GM18517 (cell line): ENCODE measurements around the gene NRDC.
A peak's percentile ranks its signal among the peaks of the same experiment; 100 is the strongest.
"Not testable (repeated sequence)": the region's sequence is repeated elsewhere in the genome, so short reads cannot be mapped to it uniquely, and the experiment has no call there.

Experiments
- ATAC-seq: cut with Tn5 transposase; IDR thresholded peaks from one replicate; pipeline ENCODE4 v1.9.1; 2021; ENCODE audit warnings: mild to moderate bottlenecking, moderate library complexity; ENCODE audit not compliant: unreplicated experiment

NRDC gene

GRCh38 chr1:51898090-51898734 is 19.7 kb upstream of the NRDC start:
- no peak for ATAC-seq

GRCh38 chr1:51897699-51898031 is 19.1 kb upstream of the NRDC start:
- no peak for ATAC-seq

DNA sequence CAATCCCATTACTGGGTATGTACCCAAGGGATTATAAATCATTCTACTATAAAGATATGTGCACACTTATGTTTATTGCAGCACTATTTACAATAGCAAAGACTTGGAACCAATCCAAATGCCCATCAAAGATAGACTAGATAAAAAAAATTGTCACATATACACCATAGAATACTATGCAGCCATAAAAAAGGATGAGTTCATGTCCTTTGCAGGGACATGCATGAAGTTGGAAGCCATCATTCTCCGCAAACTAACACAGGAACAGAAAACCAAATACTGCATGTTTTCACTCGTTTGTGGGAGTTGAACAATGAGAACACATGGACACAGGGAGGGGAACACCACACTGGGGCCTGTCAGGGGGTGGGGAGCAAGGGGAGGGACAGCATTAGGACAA is 16.2 kb upstream of the NRDC start:
- not testable (repeated sequence) for ATAC-seq

DNA sequence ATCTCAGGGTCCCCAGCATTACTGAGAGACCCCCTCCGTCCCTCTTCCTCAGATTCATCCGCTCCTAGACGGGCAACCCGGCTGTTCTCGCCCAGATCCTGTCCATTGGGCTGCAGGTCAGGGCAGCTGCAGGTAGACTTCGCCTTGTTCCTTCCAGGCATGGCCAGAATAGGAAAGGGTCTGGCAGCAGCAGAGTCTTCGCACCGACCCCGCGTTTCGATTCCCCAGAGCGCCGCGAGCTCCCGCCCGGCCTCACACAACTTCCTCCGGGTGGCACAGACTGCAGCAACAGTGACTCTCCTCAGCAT is 265 bp downstream of the NRDC start:
- peak; percentile 24 for ATAC-seq

- peak; percentile 0 for ATAC-seq
Observed at GRCh38 chr1:51877434-51878307, 856 bp downstream of the NRDC start.

DNA sequence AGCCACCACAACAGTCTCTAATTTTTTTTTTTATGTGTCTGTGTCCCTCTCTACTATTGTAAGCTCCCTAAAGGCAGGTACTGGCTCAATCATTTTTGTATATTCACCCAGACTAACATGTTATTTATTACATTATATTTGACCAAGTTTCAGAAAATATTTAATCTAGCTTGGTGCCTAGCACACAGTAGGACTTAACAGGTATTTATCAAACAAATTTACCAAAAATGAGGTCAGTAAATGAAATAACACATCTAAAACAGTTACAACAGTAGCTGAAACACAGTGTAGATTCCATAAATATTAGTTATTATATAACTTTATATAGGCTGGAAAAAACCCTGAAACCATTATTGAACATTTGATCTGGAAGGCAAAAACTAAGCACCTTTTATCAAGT is 2.7 kb downstream of the NRDC start:
- no peak for ATAC-seq

DNA sequence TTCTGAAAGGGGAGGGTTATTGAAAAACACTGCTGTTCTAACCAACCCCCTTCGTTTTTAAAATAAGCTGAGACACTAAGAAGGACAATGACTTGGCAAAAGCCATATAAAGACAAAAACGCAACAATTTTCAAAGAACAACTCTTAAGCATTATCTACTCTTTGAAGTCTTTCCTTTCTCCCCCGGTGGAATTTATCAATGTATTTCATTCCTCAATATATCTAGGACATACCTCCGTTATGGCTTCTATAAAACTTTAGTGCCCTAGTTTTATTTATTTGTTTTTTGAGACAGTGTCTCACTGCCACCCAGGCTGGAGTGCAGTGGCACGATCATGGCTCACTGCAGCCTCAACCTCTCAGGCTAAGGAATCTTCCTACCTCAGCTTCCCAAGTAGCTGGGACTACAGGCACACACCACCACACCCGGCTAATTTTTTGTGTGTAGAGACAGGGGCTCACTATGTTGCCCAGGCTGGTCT is 3.2 kb downstream of the NRDC start:
- no peak for ATAC-seq

DNA sequence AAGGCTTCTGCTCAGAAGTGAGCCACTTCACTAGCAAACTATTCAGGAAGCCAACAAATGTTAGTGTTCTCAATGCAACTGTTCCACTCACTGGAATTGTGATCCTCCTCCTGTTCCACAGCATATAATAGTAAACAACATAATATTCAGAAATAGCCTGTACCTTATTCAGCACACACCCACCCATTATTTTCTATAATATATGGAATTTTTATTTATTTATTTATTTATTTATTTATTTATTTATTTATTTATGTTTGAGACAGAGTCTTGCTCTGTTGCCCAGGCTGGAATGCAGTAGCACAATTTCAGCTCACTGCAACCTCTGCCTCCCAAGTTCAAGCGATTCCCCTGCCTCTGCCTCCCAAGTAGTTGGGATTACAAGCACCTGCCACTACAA is 5.3 kb downstream of the NRDC start:
- ATAC-seq, result not testable (repeated sequence)

DNA sequence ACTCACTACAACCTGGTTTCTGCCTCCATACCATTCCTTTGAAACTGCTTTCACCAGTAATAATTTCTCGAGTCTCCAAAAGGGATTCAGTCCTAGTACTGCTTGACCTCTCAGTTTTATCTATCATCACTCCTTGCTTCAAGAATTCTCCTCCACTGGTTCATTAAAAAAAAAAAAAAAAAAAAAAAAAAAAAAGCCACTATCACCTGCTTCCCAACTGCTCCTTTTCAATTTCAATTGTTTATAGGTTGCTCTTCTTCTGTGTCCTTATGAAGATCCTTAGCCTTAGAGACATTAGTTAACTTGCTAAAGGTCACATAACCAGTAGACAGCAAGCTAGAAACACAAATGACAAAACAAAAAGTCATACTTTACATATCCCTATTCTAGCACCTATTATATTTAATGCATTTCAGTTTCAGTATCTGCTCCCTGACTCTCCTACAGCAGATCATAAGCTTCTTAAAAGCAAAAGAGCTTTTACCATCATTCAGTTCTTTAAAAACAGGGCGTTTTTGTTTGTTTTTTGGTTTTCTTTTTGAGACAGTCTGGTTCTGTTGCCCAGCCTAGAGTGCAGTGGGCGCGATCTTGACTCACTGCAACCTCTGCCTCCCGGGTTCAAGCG is 7.1 kb downstream of the NRDC start:
- peak; percentile 48 for ATAC-seq

GRCh38 chr1:51870603-51871350 is 7.8 kb downstream of the NRDC start:
- no peak for ATAC-seq

DNA sequence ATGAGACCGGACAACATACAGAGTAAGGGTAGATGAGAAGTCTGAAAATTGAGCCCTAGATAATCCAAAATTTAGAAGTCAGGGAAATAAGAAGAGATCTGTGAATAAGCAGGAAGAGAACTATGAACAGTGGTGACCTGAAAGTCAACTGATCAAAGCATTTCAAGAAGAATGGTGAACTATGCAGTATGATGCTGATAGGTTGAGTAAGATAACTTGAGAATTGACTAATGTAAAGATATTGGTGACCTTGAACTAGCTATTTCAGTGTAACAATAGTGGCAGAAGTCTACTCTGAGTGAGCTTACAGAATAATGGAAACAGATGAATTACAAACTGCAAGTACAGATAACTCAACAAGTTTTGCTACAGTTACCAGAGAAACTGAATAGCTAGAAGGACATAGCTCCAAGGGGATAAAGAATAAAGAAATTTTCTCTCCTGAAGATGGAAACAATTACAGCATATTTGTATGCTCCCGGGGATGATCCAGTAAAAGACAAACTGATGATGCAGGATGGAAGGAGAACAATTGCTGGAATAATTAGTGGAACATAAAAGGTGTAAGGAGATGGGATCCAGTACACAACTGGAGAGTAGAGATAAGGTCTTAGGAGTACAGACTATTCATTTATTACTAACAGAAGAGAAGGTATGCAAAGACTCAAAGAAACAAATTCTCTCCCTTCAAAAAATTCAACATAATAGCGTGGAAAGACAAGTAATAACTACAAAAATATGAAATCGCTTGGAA is 10.9 kb downstream of the NRDC start:
- no peak for ATAC-seq

DNA sequence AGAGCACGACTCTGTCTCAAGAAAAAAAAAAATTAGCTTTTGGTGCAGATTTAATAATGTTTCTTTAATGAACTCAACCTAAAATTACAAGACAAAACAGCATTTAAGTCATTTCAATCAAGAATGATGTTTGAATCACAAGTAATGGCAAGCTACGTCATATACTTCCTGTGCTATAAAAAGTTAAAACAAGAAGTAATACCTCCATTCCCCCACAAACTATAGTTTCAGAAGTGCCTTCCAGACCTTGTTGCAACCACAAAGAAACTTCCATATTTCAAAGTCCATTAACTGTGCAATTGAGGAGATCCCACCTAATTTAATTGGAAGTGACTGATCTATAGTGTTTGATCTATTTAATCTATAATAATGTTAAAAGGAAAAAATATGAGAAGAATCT is 15.1 kb downstream of the NRDC start:
- peak; percentile 71 for ATAC-seq

DNA sequence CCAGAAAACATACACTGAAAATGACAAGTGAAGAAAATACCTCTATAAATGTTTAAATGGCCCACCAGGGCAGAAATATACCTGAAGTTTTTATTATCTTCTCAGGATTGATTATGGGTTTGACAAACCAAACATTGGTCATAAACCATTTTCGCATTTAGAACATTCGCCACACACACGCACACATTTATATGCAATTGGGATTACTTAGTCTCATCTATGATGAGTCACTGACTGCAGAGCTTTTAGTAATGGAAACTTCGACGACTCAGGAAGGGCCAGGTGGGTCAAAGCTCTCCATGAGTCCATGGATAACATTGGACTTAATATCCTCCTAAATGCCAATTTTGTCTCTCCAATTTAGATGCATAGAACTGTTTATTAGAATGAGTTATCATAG is 16.9 kb downstream of the NRDC start:
- no peak for ATAC-seq

GRCh38 chr1:51859735-51860134 is 18.8 kb downstream of the NRDC start:
- ATAC-seq, result no peak

DNA sequence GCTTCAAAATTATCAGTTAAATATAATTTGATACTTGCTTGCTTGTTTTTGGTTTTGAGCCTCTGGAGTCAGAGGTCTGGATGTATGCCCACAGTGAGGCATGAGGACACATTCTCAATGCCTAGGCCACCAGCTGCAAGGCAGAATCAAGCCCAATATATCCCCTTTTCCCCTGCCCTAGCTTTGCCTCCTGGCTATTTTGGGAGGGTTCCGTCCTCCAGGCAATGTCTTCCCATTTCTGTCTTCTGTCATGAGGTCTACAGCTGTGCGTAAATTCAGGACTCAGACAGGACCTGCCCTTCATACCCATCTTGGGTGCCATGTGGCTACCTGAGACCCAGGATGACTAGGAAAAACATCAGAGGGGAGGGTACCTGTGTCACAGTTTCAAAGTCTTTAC is 19.2 kb downstream of the NRDC start:
- no peak for ATAC-seq

DNA sequence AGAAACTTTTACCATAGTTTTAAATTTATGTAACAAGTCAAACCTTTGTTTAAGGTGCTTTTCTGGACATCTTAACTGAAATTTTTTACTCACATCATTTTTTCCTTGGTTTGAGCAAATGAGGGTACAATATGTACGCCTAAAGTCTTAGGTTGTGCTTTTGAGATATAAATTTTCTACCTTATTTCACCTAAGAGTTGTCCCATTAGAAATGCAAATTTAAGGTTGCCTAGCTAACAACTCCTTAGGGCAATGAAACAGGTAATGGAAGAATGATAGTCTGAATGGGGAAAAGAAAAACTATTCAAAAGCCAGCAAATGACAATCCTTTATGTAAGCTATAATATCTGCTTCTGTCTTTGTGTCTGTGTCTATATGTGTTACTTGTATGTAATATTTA is 19.6 kb downstream of the NRDC start:
- ATAC-seq, result no peak

- ATAC-seq, result no peak
Observed at GRCh38 chr1:51856745-51857144, 21.8 kb downstream of the NRDC start.

DNA sequence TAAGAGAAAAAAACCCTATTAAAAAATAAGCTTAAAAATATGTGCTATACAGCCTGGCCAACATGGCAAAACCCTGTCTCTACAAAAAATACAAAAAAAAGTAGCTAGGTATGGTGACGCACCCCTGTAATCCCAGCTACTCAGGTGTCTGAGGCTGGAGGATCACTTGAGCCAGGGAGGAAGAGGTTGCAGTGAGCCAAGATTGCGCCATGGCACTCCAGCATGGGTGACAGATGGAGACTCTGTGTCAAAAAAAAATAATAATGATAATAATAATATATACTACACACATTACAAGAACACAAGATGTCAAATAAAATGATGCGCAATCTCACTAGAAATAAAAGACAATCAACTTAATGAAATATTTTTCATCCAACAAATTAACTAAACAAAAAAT is 22.9 kb downstream of the NRDC start:
- ATAC-seq, result no peak

DNA sequence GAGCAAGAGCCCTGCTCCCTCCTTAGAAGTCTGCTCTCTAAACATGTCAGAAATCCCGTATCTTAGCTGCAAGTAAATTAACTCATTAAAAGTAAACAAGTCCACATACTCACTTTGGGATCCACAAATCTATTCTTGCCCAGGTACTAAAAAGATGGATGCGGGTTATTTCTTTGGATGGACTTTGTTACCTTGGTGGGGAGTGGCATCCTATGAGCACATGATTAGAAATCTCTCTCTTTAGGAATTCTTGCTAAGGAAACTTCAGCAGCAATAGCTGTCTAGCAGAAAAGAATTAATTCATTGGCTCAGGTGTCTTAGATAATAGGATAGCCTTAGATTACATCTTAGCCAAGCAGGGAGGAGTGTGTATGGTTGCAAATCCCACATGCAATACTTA is 25.2 kb downstream of the NRDC start:
- no peak for ATAC-seq

DNA sequence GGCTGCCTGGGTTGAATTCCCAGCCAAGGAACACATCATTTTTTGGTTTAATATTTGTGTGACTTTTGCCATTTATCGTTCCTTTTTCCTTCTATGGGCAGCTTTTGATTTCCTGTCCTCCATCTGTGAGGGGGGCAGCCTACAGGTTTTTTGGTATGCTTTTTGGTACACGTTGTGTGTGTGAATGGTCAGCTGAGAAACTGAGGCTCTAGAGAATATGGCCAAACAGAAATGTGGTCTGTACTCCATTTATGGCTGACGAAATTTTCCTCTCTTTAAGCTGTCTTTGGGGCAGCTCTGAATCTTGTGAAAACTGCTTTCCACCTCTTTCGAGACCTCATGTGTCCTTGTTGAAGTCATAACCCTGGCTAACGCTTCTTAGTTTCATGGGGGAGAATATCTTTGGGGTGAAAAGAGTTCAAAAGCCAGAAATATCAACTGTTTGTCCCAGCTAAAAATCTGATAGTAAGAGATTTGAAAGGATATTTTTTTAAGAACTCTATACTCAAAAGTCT is 26.6 kb downstream of the NRDC start:
- no peak for ATAC-seq
